Activated CD4-positive, alpha-beta T cell treated with anti-CD3 and anti-CD28 coated beads, Interleukin-2, amount 50 U/mL, for 48 hours (primary cell): ENCODE data around the gene ZNF610.
A peak's percentile ranks its signal among the peaks of the same experiment; 100 is the strongest.
"Not testable (repeated sequence)": the region's sequence is repeated elsewhere in the genome, so short reads cannot be mapped to it uniquely, and the experiment has no call there.

Experiments
- DNase-seq, 2 experiments: peaks; one replicate each; pipeline ENCODE4 v3.0.0-alpha.2; 2020

ZNF610 gene

DNA sequence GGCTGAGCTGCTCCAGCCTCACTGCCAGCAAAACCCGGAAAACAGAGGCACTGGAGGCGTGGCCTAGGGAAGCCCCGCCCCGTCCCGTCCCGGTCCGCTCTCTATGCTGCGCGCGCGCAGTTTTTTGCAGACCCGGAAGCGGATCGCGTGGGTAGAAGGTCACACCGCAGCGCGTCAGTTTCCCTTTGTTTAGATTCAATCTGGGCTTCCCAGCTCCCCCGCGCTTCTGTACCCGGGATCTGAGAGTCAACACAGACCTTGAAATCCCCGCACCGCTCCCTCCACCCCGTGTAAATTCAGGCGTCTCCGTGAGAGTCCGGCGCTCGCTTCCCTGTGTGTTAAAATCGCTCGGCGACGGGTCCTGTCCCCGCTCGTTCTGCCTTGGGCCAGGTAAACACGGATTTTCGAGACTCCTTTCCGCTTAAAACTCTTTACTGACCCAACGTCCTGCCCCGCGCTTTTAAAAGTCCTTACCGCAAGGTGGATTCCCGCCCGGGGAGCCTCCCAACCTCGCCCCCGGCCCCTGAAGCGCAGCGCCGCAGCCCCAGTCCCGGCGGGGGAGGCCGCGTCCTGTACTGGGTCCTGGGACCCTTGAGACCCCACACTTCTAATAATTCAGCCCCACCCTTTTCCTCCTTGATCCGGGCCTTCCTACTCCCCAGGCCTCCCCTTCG is at the start of gene ZNF610:
Gene ZNF610 (plus strand): TSS at position 127 of the 674 bp plus-strand sequence. CDS start 12,930 bp downstream, outside the sequence.
- DNase-seq: peak; percentile 91 to 92

DNA sequence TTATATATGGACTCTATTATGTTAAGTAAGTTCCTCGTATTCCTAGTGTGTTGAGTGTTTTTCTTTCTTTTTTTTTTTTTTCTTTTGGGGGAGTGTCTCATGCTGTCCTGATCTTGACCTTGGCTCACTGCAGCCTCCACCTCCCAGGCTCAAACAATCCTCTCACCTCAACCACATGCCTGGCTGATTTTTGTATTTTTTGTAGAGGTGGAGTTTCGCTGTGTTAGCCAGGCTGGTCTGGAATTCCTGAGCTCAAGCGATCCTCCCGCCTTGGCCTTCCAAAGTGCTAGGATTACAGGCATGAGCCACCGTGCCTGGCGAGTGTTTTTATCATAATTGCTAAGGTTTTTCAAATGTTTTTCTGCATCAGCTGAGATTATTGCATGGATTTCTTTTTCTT is 49.8 kb upstream of the ZNF610 start:
- no peak for DNase-seq

DNA sequence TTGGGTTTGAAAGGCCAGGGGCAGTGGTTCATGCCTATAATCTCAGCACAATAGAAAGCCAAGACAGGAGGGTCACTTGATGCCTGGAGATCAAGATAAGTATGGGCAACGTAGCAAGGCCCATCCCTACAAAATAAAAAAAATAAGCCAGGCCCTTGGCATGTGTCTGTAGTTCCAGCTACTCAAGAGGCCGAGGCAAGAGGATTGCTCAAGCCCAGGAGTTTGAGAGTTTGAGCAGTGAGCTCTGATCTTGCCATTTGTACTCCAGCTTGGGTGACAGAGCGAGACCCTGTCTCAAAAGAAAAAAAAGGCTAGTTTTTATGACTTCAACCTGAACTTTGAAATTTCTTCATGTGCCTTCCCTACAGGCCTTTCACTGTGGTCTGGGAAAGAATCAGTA is 44.3 kb upstream of the ZNF610 start:
- DNase-seq: no peak

DNA sequence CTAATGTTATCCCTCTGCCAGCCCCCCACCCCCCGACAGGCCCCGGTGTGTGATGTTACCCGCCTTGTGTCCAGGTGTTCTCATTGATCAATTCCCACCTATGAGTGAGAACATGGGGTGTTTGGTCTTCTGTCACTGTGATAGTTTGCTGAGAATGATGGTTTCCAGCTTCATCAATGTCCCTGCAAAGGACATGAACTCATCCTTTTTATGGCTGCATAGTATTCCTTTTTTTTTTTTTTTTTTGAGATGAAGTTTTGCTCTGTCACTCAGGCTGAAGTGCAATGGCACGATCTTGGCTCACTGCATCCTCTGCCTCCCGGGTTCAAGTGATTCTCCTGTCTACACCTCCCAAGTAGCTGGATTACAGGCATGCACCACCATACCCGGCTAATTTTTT is 43.1 kb upstream of the ZNF610 start:
- DNase-seq: not testable (repeated sequence)

DNA sequence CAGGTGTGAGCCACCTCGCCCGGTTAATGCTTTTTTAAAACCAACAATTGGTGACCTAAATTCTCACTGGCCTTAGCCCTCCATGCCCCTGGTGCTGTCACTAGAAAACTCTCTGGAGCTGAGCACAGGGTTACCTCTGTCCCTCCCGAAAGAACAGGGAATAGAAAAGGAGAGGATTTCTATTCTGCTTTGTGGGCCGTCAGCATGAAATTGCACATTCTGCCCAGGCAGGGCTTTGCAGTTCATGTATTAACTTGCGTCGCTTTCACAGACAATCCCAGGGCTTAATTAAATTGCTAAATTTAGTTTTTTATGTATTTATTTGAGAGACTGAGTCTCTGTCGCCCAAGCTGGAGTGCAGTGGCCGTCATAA is 39.7 kb upstream of the ZNF610 start:
- no peak for DNase-seq

DNA sequence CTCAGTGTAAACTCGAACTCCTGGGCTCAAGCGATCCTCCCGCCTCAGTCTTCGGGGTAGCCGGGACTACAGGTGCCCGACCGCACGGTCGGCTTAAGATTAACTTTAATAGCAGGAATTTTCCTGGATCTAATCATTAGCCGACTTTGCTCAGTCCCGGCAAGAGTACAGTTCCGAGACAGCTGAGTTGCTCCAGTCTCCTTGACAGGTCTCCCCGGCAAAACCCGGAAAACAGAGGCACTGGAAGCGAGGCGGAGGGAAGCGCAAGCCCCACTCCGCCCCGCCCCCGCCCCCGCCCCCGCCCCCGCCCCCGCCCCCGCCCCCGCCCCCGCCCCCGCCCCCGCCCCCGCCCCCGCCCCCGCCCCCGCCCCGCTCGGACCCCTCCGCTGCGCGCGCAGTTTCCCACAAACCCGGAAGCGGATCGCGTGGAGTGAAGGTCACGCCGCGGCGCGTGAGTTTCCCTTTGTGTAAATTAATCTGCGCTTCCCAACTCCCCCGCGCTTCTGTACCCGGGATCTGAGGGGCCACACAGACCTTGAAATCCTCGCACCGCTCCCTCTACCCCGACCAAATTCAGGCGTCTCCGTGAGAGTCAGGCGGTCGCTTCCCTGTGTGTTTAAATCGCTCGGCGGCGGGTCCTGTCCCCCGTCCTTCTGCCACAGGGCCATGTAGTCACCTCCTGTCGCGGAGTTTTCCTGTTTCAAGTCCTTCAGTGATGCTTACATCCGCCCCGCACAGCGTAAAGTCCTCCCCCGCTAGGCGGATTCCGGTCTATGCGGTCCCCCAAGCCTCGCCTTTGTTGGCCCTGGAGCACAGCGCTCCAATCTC is 39.1 kb upstream of the ZNF610 start, which contains the start of gene ZNF480:
Gene ZNF480 (plus strand): TSS at position 397 of the 828 bp plus-strand sequence. CDS start 3,244 bp downstream, outside the sequence.
- peak; percentile 63 to 67 for DNase-seq

DNA sequence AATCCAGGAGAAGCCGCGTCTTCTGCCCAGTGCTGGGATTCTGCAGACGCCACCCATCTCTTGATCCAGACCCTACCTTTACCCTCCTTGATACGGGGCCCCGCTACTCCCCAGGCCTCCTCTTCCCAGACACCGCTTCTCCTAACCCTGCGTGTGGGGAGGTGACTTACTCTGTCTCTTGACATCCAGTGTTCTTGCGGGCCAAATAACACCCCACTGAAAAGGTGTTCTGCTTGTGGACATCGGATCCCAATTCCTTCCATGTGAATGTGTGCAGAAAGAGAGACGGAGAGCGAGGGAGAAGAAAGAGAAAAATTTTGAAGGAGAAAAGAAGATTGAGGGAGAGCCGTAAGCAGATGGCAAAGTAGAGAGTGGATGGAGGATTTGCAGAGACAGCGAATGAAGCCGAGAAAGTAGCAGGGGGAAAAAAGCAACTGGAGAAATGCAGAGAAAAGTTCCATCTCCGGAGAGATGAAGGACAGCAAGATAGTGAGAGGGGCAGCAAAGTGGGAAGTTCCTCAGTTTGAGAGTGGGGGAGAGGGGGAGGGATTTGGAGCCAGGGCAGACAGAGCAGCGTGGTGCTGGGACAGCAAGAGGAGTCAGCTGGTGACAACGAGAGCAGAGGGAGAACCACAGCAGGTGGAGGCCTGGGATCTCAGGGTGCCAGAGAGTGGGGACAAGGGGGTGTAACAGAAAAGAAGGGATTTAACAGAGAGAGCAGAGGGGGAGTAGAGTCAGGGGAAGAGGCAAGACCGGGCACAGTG is 38.3 kb upstream of the ZNF610 start:
- no peak for DNase-seq

DNA sequence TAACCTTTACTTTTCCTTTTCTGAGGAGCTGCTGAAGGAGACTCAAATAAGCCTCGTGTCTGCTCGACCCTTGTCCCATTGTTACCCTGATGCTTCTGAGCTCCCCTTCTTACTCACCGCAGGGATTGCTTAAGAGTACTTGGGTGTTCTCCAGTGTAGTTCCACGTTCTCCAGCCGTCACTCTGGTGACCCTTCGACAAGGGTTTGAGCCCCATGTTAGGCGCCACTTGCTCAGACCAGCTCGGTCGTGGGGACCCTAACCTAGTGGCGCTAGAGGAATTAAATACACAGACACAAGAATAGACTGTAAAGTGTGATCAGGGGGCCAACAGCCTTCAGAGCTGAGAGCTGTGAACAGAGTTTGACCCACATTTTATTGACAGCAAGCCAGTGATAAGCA is 28.8 kb upstream of the ZNF610 start:
- DNase-seq: peak in 1 of 2 experiments; percentile 15

DNA sequence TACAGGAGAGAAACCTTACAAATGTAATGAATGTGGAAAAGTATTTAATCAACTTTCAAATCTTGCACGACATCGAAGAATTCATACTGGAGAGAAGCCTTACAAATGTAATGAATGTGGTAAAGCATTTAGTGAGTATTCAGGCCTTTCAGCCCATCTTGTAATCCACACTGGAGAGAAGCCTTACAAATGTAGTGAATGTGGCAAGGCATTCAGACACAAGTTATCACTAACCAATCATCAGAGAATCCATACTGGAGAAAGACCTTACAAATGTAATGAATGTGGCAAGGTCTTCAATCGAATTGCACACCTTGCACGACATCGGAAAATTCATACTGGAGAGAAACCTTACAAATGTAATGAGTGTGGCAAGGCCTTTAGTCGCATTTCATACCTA is 13.6 kb upstream of the ZNF610 start:
- DNase-seq: no peak

DNA sequence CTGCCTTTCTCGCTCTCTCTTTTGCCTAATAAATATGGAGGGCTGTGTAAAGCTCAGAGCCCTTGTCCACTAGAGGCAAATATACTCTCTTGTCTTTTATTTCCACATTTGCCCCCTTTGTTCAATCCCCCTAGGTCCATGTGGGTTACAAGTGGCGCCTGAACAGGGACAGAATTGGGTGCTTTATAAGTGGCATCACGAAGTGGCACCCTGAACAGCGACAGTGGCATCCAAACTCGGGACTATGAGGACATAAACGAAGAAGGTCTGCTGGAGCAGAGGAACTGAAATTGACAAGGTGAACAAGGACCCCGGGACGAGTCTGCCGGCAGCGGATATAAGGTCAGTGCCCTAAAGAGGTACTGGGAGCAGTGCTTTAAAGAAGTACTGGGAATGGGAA is 4.3 kb upstream of the ZNF610 start:
- DNase-seq: no peak

DNA sequence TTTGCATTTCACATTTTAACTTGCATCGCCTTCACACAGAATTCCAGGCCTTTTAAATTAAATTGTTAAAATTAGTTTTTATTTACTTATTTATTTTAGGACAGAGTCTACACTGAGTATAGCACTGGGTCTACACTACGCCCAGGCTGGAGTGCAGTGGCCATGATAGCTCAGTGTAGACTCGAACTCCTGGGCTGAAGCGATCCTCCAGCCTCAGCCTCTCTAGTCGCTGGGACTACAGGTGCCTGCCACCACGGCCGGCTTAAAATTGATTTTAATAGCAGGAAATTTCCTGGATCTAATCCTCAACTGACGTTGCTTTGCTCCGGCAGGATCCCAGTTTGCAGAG is 301 bp upstream of the ZNF610 start:
- no peak for DNase-seq

DNA sequence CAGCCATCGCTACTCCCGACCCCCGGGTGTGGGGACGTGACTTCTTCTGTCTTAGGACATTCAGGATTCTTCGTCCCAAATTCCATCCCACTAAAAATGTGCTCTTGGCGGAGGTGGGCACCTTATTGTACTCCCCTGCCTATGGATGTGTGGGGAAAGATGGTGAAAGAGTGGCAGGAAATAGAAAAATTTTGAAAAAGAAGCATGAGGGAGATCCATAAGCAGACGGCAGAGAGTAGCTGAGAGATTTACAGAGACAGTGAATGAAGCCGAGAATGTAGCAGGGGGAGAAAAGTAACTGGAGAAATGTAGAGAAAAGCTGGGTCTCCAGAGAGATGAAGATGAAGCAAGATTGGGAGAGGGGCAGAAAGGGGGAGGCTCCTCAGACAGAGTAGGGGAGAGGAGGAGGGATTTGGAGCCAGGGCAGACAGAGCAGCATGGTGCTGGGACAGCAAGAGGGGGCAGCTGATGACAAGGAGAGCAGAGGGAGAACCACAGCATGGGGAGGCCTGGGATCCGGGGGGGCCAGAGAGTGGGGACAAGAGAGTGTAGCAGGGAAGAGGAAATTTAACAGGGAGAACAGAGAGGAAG is 843 bp downstream of the ZNF610 start:
- no peak for DNase-seq

DNA sequence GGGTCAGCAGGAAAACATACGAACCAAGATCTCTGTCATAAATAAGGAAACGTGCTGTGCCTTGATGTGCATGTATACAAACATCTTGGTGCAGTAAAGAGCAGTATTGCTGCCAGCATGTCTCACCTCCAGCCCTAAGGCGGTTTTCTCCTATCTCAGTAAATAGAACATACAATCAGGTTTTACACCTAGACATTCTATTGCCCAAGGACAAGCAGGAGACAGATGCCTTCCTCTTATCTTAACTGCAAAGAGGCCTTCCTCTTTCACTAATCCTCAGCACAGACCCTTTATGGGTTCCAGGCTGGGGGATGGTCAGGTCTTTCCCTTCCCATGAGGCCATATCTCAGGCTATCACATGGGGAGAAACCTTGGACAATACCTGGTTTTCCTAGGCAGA is 3.0 kb downstream of the ZNF610 start:
- not testable (repeated sequence) for DNase-seq

DNA sequence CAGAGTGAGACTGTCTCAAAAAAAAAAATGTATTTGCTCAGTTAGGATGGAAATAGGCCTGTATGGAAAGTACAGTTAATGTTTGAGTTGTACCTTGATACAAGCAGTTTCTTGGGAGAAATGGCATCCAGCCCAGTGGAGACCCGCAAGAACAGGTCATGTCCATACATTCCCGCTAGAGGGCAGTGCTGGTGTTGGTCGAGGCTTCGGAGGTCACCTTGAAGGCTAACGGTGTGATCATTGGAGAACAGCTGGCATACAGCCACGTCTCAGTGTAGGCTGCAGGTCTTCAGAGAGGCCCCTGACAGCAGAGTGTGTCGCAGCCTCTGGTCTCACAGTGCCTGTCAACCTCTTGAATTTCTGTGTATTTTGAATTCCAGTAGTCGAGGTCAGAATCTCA is 7.5 kb downstream of the ZNF610 start:
- peak; percentile 49 to 60 for DNase-seq

DNA sequence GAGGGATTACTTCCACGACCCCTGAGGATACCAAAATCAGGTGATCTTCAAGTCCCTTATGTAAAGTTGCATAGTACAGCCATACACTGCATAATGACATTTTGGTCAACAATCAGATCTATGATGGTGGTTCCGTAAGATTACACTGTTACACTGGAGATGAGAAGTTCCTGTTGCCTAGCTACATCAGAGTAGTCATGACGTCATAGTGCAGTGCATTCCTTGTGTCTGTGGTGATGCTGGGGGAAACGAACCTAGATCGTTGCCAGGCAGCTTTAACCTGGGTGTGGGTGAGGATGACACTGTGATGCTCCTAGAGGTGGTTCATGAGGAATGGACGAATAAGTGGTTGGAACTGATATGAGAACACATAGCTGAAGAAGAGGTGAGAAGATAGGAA is 9.1 kb downstream of the ZNF610 start:
- DNase-seq: no peak

DNA sequence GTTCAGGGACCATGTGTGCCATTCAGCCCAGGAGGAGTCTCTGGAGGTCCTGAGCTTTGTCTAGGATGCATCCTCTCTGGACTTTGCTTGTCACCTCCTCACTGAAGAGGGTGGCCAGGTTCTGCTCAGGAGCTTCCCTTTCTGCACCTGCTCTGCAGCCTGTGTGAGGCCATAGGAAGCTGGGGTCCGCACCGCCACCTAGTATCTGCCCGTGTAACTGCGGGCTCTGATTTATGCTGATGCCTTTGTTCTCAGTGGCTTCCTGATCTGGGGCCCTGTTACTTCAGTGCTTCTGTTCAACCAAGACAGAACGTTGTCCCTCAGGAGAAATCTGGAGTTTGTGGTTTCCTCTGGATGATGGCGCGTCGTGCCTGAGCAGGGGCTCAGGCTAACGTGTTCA is 15.5 kb downstream of the ZNF610 start:
- no peak for DNase-seq

DNA sequence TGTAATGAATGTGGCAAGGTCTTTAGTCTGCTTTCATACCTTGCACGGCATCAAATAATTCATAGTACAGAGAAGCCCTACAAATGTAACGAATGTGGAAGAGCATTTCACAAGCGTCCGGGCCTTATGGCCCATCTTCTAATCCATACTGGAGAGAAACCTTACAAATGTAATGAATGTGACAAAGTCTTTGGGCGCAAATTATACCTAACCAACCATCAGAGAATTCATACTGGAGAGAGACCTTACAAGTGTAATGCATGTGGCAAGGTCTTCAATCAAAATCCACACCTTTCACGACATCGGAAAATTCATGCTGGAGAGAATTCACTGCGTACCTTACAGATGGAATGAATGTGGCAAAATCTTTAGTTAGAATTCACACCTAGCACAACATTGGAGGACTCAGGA is 30.4 kb downstream of the ZNF610 start:
- no peak for DNase-seq

DNA sequence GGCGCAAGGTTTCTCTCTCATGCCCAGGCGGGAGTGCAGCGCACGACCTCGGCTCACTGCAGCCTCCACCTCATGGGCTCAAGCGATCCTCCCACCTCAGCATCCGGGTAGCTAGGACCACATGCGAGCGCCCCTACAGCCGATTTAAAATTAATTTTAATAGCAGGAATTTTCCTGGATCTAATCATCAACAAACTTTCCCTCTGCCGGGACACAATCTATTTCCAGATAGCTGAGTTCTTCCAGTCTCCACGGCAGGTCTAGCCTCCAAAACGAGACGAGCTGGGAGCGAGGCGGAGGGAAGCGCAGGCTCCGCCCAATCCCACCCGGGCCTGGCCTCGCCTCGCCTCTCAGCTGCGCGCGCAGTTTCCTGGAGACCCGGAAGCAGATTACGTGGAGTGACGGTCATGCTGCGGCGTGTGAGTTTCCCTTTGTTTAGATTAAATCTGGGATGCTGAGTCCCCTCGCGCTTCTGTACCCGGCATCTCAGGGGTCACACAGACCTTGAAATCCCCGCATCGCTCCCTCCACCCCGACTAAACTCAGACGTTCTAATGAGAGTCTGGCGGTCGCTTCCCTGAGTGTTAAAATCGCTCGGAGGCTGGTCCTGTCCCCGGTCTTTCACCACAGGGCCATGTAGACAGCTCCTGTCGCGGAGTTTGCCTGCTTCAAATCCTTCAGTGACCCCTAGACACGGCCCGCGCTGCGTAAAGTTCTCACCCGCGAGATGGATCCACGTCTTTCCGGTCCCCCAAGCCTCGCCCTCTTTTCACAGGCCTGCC is 33.7 kb downstream of the ZNF610 start, which contains the start of gene ZNF880:
Gene ZNF880 (plus strand): TSS at position 365 of the 782 bp plus-strand sequence. CDS start 43 bp downstream, at position 408.
- peak; percentile 91 to 92 for DNase-seq

DNA sequence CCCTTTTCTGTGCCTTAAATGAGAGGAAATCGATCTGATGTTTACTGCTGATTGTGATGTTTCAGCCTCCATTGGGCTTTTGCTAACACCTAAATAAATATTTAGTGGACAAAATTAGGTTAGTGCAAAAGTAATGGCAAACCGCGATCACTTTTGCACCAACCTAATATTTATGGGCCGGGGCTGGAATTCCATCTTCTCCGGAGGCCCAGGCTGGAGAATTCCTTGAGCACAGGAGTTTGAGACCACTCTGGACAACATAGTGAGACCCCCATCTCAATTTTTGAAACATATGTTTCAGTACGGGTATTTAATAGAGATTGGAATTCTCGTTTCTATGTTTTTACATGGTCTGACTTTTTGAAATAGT is 34.3 kb downstream of the ZNF610 start:
- DNase-seq: no peak

DNA sequence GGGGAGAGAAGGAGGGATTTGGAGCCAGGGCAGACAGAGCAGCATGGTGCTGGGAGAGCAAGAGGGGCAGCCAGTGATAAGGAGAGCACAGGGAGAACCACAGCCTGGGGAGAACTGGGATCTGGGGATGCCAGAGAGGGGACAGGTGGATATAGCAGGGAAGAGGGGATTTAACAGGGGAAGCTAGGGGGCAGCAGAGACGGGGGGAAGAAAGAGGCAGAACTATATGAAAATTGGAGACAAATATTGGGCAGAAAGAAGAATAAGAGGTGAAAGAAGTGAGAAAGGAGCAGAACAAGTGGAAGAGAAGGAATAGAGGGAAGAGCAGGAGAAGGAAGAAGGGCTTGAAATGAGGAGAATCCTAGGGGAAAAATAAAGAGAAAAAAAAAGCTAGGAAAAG is 55.1 kb downstream of the ZNF610 start:
- no peak for DNase-seq

DNA sequence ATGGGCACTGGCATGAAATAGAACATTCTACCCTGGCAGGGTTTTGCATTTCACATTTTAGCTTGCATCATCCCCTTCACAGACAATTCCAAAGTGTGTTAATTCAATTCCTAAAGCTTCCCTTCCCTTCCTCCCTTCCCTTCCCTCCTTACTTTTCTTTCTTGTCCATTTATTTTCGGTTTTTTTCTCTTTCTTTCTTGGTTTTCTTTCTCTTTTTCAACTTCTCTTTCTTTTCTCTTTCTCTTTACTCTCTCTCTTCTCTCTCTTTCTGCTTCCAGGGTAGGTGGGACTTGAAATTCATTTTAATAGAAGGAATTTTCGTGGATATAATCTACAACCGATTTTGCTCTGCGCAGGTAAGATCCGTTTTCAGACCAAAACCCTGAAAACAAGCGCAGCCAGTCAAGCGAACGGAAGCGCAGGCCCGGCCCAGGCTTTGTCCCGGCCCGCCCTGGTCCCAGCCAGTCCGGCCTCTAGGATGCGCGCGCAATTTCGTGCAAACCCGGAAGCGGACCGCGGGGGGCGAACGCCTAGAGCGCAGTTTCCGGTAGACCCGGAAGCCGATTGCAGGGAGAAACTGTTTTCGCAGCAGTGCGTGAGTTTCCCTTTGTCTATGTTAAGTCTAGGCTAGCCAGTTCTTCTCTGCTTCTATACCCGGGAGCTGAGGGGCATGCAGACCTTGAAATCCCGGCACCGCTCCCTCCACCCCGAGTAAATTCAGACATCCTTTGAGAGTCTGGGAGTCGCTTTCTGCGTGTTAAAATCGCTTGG is 61.5 kb downstream of the ZNF610 start, which contains the start of gene ZNF528:
Gene ZNF528 (plus strand): TSS at position 540 of the 771 bp plus-strand sequence. CDS start 4,165 bp downstream, outside the sequence.
- DNase-seq: peak; percentile 95 to 96
